ENCODE measurements around the gene TRIM14. TPM values are rescaled to one million over a fixed set of nuclear protein-coding genes. Genes with fewer than 3 reads are reported as not detected.

Gene TRIM14
- total and polyA plus RNA-seq, 2 of the 4 experiments (the other 2 are of a cell fraction) = 3.0 to 8.5 TPM

DNA sequence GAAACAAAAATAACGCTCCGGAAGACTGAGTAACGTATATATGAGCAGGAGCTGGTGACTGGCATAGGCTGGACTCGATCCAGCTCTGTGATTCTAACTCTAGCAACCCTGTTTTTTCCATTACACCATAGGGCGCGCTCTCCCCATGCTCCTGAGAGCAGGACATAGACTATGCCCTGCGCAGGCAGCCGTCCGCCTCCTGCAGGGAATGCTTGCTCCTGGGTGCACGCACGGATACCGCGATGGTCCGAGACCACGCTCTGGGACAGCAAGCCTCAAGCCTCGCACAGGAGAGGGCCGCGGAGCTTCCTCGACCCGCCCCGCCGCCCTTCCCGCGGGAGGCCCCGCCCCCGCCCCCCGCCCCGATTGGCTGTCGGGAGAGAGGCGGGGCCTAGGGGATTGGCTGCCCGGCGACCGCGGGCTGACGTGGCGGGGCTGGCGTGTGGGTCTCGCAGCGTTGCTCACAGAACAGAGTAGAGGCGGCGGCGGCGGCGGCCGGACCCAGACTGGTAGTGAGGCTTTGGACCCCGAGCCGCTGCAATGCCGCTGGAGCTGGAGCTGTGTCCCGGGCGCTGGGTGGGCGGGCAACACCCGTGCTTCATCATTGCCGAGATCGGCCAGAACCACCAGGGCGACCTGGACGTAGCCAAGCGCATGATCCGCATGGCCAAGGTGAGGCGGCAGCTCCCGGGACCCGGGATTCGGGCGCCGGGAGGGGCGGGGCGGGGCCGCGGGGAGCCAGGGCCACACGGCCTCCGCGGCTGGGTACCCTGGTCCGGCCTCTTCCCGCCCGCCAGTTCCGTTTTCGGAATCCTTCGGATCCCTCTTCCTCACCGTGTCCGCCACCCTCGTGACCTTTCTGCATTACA is 62.5 kb downstream of the TRIM14 start, which contains the start of gene NANS:
NANS (plus strand) TSS at position 464 of the 869 bp plus-strand sequence; CDS start at position 541, 77 bp downstream.
- H3K36me3 ChIP-seq (ENCODE audit: control insufficient read depth, insufficient read depth, low read length) = peaks cover 5% of the 10 kb centered on the region
- peaks cover 19 to 39% of the 10 kb centered on the region in 2 experiments; a peak in 3 of 4 replicates for H3K79me1 ChIP-seq (ENCODE audit: low read depth in 1 of 2, low read length in 2 of 2)
- peak; percentile 97 for DNase-seq
- H3K9me1 ChIP-seq (ENCODE audit: insufficient read depth, low read length) = peaks cover 8% of the 10 kb centered on the region
- peak within 1 kb of the TSS; percentile 91 for H3K9ac ChIP-seq (ENCODE audit: low read depth, low read length)
- H4K5ac ChIP-seq (ENCODE audit: low read depth, low read length) = peak within 1 kb of the TSS; percentile 39
- peak within 1 kb of the TSS; percentile 71 for H2BK5ac ChIP-seq (ENCODE audit: low read depth, low read length, poor library complexity, severe bottlenecking)
- H3K4me1 ChIP-seq (ENCODE audit: control insufficient read depth, insufficient read depth, low read length) = peaks cover 3% of the 10 kb centered on the region
- H3K4me3 ChIP-seq (ENCODE audit: insufficient read depth, low read depth, low read length) = peak within 1 kb of the TSS; percentile 88
- peak within 1 kb of the TSS; percentile 93 for H2AFZ ChIP-seq (replicated peaks; ENCODE audit: low read length, poor library complexity)
- peak within 1 kb of the TSS; percentile 15 for H3K14ac ChIP-seq (replicated peaks; ENCODE audit: low read depth, low read length)
- H3K27me3 ChIP-seq (ENCODE audit: control insufficient read depth, insufficient read depth, low read length) = no peaks in the 10 kb centered on the region
- H3K23ac ChIP-seq (ENCODE audit: low read depth, low read length) = peak within 1 kb of the TSS; percentile 85
- ATAC-seq (ENCODE audit: low read depth) = peak; percentile 97
- no peak within 1 kb of the TSS; the same call in 2 of the 3 replicates for H2BK15ac ChIP-seq (ENCODE audit: low read depth, low read length)
- H3K56ac ChIP-seq (ENCODE audit: extremely low read depth, insufficient read depth, low read length) = peak within 1 kb of the TSS; percentile 73
- no peak within 1 kb of the TSS for H2BK20ac ChIP-seq (ENCODE audit: low read depth, low read length)
- dilution Hi-C loops (cut with HindIII; ENCODE audit: low sequenced_read_pairs, unreplicated experiment) (no loop called here), in situ Hi-C loops (cut with MboI; ENCODE audit: low sequenced_read_pairs) (no loop called here), intact Hi-C loops (cut with micrococcal nuclease) (loop anchor here (1.0 to 2.0 kb wide), 2 partner anchors 74 to 133 kb away; partner anchors contain the start of gene ANP32B)
- H2BK120ac ChIP-seq (ENCODE audit: low read depth, low read length) = peak within 1 kb of the TSS; percentile 1; the same call in 1 of the 2 replicates
- H2AK9ac ChIP-seq (replicated peaks; ENCODE audit: low read depth, low read length, poor library complexity) = peak within 1 kb of the TSS; percentile 94
- H4K8ac ChIP-seq (ENCODE audit: low read depth in 2 of 2, low read length in 2 of 2) = peak within 1 kb of the TSS; percentile 47 to 61
- CTCF ChIA-PET = interaction anchor here (0.6 to 1.1 kb wide), 3 partner anchors 69 to 654 kb away, joined by 3 read pairs; no protein-coding TSS in a partner anchor
- peak within 1 kb of the TSS; percentile 72 for H4K91ac ChIP-seq (ENCODE audit: insufficient read depth, low read depth, low read length)
- POLR2A ChIA-PET (ENCODE audit: unreplicated experiment) = interaction anchor here (0.5 to 0.9 kb wide), 9 partner anchors 9 to 466 kb away, joined by 3 to 7 read pairs (median 4); partner anchors contain the start of gene TRMO
- H3K4me2 ChIP-seq (ENCODE audit: low read depth, low read length) = peak within 1 kb of the TSS; percentile 83
- peaks cover 15% of the 10 kb centered on the region; the same call in 1 of the 2 replicates for H4K20me1 ChIP-seq (ENCODE audit: insufficient read depth, low read length)
- H3K4ac ChIP-seq (ENCODE audit: low read depth, low read length) = peak within 1 kb of the TSS; percentile 57
- peak within 1 kb of the TSS; percentile 22; the same call in 1 of the 2 replicates for H2AK5ac ChIP-seq (ENCODE audit: low read depth, low read length)
- no TSS peak for BruUV-seq (replicated peaks)
- WGBS, 2 experiments (ENCODE audit: extremely low coverage in 2 of 2, insufficient read length in 1 of 2) = 1% methylated on average over 41 of the region's 80 CpGs; no CpG with 5 or more reads in 1 of the 2 experiments
- H3K18ac ChIP-seq (ENCODE audit: low read depth, low read length) = peak within 1 kb of the TSS; percentile 46
- no peaks in the 10 kb centered on the region for H3K9me3 ChIP-seq (ENCODE audit: control insufficient read depth, insufficient read depth, low read length)
- peak within 1 kb of the TSS; percentile 84 for H3K27ac ChIP-seq (ENCODE audit: insufficient read depth, low read length)
- TF ChIP-seq, protein P1, sequence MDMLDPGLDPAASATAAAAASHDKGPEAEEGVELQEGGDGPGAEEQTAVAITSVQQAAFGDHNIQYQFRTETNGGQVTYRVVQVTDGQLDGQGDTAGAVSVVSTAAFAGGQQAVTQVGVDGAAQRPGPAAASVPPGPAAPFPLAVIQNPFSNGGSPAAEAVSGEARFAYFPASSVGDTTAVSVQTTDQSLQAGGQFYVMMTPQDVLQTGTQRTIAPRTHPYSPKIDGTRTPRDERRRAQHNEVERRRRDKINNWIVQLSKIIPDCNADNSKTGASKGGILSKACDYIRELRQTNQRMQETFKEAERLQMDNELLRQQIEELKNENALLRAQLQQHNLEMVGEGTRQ (IDR thresholded peaks at IDR 0.05; ENCODE audit: low read depth, low read length) = no peak
- TF ChIP-seq RCOR1 (IDR thresholded peaks at IDR 0.05; ENCODE audit: insufficient replicate concordance, low read length) (no peak), MAZ (IDR thresholded peaks at IDR 0.05; ENCODE audit: borderline replicate concordance, low read depth, low read length) (peak; percentile 16; the same call in 1 of the 2 replicates), RAD21 (IDR thresholded peaks at IDR 0.05; ENCODE audit: low read length) (peak; percentile 33; the same call in 1 of the 2 replicates), CHD1 (IDR thresholded peaks at IDR 0.05; ENCODE audit: low read depth, low read length) (peak; percentile 95), SMC3 (IDR thresholded peaks at IDR 0.05; ENCODE audit: low read depth, low read length) (peak; percentile 19; the same call in 1 of the 2 replicates), BHLHE40 (IDR thresholded peaks at IDR 0.05; ENCODE audit: low read depth, low read length) (0 out of 2 replicates have a peak, but pooled peaks have one; percentile 30), POLR2A (IDR thresholded peaks at IDR 0.05; ENCODE audit: low read depth, low read length) (peak; percentile 99), CEBPB (IDR thresholded peaks at IDR 0.05; ENCODE audit: low read depth, low read length) (0 out of 2 replicates have a peak, but pooled peaks have one; percentile 41), MXI1 (IDR thresholded peaks at IDR 0.05; ENCODE audit: borderline replicate concordance, low read depth, low read length) (peak; percentile 63; the same call in 1 of the 2 replicates), ELK1 (IDR thresholded peaks at IDR 0.05; ENCODE audit: borderline replicate concordance, low read depth, low read length) (no peak)
- TF ChIP-seq, protein P2, sequence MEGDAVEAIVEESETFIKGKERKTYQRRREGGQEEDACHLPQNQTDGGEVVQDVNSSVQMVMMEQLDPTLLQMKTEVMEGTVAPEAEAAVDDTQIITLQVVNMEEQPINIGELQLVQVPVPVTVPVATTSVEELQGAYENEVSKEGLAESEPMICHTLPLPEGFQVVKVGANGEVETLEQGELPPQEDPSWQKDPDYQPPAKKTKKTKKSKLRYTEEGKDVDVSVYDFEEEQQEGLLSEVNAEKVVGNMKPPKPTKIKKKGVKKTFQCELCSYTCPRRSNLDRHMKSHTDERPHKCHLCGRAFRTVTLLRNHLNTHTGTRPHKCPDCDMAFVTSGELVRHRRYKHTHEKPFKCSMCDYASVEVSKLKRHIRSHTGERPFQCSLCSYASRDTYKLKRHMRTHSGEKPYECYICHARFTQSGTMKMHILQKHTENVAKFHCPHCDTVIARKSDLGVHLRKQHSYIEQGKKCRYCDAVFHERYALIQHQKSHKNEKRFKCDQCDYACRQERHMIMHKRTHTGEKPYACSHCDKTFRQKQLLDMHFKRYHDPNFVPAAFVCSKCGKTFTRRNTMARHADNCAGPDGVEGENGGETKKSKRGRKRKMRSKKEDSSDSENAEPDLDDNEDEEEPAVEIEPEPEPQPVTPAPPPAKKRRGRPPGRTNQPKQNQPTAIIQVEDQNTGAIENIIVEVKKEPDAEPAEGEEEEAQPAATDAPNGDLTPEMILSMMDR (conservative IDR thresholded peaks at IDR 0.05; ENCODE audit: low read depth, low read length) = peak; percentile 33

All from IMR-90 (cell line).